Activated CD8-positive, alpha-beta memory T cell treated with anti-CD3 and anti-CD28 coated beads for 48 hours (primary cell): ENCODE measurements around the gene PRRT3.
"Not testable (repeated sequence)": the region's sequence is repeated elsewhere in the genome, so short reads cannot be mapped to it uniquely, and the experiment has no call there.

Experiments used
- DNase-seq, 3 experiments: peaks; one replicate each; pipeline ENCODE4 v3.0.0-alpha.2; 2020; ENCODE audit warnings: low read depth in 2 of 3, low spot score in 2 of 3

Gene PRRT3

DNA sequence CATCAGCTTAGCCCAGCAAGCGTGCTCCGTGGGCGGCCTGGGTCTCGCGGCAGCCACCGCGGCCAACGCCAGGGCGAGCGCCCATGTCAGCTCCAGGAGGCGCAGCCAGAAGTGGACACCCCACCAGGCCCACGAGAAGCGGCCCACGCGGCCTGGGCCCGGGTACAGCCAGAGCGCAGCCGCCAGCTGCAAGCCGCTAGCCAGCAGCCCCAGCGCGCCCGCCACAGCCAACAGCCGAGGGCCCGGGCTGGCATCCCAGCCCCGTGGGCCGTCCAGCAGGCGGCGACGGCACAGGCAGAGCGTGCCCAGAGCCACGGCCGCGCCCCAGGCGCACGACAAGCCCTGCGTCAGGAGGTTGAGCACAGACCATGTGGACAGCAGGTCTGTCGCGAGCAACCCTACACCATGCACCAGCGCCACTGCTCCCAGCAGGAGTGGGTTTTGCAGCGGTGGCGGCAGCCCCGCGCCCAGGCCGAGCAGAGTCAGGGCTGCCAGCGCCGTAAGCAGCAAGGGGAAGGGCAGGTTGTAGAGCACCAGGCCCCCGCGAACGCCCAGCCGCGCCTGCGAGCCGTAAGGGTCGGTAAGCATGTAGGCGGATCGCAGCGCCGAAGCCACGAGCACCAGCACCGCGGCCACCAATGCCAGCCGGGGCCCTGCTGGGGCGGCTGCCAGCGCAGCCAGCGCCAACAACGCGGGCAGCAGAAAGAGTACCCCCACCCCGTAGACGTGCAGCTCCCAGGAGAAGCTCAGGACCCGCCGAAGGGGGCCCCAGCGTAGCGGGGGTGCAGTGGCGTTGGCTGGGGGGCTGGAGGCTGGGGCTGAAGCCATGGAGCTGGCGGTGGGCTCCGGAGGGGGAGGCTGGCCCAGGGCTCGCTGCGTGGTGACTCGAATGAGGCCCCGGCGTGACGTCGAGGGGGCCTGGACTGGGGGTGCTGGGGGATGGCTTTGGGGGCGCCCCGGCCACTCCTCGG is 4.9 kb downstream of the PRRT3 start:
- DNase-seq: no peak

DNA sequence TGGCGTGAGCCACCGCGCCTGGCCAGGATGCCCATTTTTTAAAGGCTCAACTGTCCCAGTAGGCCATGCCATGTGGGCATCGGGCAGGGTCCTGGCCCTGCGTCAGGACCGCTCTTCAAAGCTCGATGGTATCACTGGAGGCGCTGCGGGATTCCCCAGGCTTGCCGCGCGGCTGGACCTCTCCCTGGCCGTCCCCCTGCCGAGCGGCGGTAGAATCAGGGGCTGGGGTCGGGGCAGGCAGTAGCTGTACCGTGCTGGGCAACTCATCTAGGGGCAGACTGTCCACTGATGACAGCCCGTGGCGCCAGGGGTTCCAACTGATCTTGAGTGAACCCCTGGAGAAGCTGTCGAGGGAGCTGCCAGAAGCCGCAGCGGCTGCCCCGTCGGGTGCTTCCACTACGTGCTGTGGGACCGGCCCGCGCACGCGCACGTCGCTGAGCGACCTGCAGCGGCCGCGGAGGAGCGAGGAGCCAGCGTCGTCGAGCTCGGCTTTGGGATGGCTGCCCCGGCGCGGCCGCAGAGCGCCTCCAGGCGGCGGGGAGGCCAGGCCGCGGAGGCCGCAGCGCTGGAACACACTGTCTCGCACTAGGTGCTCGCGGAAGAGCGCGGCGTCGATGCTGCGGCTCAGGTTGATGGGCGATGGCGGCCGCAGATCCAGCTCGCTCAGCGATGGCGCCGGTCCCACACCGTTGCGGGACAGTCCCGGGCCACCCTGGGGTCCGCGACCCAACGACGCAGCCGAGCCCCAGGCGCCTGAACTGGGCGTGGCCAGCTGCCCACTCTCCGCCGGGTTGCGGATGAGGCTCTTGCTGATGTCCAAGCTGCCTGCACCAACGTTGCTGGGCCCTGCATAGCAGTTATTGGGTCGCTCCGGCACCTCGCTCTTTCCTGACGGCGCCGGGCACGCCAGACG is 5.8 kb downstream of the PRRT3 start:
- peak; percentile 33 to 77 (median 69) for DNase-seq

DNA sequence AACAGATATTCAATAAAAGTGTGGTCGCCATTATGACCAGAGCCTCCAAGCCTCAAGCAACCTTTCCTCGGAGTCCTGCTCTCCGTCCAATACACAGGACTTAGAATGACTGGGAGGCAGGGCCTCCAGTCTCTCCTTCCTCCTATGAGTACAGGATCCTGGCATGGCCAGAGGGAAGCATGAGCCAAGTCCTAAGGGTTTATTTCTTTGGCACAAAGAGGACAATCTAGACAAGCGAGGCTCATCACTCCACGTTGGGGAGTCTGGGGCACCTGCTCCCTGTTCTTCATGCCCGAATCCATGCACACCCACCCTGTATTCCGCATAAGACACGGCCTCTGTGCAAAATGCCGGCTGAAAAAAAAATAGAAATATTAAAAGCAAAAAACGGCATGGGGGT is 6.8 kb downstream of the PRRT3 start:
- no peak for DNase-seq

DNA sequence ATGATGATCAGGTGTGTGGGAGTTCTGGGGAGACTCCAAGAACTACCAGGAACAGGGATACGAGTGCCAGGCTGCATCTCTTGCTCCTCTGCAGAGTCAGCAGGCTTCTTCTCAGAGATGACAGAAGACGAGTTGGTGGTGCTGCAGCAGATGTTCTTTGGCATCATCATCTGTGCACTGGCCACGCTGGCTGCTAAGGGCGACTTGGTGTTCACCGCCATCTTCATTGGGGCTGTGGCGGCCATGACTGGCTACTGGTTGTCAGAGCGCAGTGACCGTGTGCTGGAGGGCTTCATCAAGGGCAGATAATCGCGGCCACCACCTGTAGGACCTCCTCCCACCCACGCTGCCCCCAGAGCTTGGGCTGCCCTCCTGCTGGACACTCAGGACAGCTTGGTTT is 7.9 kb downstream of the PRRT3 start:
- DNase-seq: no peak

DNA sequence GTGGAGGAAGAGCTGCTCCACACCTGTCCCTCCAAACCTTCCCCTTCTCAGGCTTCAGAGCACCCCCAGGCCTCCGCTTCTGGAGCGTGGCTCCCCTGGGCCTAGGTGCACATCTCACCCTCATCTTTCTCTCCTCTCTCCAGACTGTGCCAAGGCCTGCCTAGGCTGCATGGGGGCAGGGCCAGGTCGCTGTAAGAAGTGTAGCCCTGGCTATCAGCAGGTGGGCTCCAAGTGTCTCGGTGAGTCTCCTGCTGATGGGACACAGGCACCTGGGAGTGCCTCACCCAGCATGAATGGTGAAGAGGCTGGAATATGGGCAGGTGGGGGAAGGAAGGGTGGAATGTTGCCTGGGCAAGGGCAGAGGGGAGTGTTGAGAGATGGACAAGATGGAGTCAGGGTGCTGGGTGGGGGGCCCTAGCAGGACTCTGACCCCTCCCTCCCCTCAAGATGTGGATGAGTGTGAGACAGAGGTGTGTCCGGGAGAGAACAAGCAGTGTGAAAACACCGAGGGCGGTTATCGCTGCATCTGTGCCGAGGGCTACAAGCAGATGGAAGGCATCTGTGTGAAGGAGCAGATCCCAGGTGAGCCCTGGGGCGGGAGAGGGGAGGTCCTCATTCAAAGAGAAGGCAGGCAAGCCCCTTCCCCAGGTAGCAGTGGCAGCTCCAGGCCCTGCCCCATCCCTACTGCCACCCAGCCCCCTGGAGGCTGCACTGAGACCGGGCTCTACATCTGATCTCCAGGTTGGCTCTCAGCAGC is 9.1 kb downstream of the PRRT3 start:
- no peak for DNase-seq

DNA sequence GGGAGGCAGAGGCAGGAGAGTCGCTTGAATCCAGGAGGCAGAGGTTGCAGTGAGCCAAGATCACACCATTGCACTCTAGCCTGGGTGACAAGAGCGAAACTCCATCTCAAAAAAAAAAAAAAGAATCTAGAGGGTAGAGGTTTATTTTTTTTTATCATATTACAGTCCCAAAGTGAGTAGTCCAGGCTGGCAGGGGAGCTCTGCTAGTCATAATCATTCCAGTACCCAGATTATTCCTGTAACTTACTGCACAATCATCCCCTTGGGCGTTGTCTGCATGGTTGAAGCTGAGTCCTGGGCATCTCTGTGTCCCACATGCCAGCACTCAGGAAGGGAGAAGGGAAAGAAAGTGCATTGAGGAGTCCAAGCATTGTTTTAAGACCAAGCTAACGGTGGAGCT is 10.0 kb downstream of the PRRT3 start:
- DNase-seq: no peak

DNA sequence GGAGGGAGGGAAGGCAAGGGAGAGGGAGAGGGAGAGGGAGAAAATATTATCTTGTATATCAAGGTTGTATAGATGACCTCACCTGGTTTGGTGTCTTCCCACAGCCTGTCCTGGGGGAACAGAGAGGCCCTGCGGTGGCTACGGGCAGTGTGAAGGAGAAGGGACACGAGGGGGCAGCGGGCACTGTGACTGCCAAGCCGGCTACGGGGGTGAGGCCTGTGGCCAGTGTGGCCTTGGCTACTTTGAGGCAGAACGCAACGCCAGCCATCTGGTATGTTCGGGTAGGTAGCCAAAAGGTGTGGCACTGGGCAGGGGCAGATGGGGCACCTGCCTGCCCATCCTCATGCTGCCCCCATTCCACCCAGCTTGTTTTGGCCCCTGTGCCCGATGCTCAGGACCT is 11.5 kb downstream of the PRRT3 start:
- DNase-seq: no peak

DNA sequence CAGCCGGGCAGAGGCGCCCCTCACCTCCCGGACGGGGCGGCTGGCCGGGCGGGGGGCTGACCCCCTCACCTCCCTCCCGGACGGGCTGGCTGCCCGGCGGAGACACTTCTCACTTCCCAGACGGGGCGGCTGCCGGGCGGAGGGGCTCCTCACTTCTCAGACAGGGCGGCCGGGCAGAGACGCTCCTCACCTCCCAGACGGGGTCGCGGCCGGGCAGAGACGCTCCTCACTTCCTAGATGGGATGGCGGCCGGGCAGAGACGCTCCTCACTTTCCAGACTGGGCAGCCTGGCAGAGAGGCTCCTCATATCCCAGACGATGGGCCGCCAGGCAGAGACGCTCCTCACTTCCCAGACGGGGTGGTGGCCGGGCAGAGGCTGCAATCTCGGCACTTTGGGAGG is 12.3 kb downstream of the PRRT3 start:
- DNase-seq: not testable (repeated sequence)

DNA sequence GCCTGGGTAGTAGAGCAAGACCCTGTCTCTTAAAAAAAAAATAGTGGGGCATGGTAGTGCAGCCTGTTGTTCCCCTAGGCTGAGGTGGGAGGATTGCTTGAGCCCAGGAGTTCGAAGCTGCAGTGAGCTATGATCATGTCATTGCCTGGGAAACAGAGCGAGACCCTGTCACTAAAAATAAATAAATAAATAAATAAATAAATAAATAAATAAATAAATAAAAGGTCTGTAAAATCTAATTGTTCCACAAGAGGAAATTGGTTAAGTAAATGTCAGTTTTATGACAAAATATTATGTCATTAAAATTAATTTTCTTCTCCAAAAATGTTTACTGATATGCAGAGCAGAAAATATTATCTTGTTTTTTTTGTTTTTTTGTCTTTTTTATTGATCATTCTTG is 13.2 kb downstream of the PRRT3 start:
- no peak for DNase-seq

DNA sequence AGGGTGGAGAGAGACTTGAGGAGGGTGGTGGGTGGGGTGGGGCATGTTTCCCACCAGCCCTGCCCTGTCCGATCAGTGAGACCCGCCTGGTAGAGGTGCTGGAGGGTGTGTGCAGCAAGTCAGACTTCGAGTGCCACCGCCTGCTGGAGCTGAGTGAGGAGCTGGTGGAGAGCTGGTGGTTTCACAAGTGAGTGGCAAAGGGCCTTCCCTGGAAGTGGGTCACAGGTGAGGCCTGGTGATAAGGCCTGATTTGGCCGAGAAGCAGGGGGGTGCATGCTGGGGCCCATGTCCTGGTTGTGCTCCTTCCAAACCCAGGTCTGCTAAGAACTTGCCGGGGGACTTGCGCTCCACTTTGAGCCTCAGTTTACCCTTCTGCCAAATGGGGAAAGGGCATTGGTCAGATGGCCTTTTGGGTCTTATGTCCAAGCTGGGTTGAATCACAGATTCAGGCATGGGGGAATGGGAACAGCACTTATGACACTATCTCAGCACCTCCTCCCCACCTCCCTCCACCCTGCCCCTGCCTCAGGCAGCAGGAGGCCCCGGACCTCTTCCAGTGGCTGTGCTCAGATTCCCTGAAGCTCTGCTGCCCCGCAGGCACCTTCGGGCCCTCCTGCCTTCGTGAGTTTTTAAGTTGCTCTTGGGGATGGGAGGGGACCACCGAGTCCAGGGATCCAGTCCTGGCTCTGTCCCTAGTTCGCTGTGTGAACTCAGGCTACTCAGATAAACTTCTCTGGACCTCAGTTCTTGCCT is 14.5 kb downstream of the PRRT3 start:
- DNase-seq: no peak

DNA sequence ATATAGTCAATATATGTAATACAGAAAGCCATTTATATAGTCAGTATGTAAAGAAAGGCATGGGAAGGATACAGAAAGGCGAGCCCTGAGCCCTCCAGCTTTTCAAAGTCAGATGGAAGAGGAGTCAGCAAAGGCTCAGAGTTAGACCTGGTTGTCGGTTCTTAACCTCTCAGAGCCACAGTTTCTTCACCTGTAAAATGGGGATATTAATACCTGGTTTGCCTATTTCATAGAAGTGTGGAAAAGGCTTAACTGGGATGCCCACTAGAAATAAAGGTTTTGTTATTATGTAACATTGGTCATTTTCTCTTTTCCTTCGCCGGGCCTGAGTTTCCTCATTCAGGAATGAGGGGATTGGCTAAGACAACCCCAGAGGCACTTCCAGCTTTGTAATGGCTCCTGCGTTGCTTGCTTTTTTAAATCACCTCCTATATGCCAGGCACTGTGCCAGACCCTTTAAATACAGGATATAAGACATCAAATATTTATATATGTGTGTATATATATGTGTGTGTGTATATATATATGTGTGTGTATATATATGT is 16.2 kb downstream of the PRRT3 start:
- DNase-seq: no peak

DNA sequence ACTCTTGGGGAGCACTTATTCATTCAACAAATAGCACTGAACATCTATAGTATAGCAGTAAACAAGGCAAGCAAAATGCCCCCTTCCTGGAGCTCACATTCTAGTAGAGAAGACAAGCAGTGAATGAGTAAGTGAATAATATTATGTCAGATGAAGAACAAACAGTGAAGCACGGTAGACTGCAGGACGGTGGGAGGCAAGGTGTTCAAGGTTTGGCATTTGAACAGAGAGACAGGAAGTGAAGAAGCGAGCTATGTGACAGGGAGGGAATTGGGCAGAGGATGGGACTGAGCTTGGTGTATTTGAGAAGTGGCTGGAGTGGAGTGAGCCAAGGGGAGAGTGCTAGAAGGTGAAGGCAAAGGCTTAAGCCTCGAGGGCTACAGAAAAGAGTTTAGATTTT is 17.2 kb downstream of the PRRT3 start:
- DNase-seq: no peak

DNA sequence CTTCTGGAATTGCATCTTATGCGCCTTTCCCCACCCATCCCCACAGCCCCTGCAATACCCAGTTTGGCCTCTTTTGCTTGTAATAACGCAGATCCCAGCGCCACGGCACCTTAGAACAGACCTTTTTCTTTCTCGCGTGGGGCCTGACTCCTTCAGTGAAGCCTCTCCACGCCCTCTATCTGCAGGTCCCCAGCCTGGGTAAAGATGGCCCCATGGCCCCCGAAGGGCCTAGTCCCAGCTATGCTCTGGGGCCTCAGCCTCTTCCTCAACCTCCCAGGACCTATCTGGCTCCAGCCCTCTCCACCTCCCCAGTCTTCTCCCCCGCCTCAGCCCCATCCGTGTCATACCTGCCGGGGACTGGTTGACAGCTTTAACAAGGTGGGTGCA is 18.0 kb downstream of the PRRT3 start:
- no peak for DNase-seq

DNA sequence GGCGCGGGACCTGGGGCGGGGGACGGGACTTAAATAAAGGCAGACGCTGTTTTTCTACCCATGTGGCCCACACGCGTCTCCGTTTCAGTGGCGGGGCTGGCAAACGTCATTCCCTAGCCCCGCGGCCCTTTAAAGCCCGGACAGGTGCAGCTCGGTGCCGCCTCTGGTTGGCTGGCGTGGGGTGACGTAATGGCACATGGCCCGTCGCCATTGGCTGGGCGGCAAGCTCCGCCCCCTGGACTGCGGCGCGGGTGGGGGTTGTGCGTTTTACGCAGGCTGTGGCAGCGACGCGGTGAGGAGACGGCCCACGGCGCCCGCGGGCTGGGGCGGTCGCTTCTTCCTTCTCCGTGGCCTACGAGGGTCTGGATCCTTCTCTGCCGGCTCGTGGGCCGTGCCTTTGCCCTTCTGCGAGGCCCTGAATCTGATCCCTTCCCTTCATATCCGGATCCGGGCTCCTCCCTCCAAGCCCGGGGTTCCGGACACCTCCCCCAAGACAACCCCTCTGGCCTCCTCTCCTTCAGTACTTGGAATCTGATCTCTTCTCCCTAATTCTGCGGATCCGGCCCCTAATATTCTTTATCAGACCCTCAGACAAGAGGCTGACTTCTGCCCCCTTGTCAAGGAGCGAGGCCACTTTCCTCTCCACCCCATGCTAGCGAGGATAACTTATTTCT is 18.5 kb downstream of the PRRT3 start, which contains the start of gene CRELD1:
Gene CRELD1 (plus strand): TSS at position 274 of the 674 bp plus-strand sequence. CDS start 605 bp downstream, outside the sequence.
- DNase-seq: peak; percentile 88 to 95 (median 89)

DNA sequence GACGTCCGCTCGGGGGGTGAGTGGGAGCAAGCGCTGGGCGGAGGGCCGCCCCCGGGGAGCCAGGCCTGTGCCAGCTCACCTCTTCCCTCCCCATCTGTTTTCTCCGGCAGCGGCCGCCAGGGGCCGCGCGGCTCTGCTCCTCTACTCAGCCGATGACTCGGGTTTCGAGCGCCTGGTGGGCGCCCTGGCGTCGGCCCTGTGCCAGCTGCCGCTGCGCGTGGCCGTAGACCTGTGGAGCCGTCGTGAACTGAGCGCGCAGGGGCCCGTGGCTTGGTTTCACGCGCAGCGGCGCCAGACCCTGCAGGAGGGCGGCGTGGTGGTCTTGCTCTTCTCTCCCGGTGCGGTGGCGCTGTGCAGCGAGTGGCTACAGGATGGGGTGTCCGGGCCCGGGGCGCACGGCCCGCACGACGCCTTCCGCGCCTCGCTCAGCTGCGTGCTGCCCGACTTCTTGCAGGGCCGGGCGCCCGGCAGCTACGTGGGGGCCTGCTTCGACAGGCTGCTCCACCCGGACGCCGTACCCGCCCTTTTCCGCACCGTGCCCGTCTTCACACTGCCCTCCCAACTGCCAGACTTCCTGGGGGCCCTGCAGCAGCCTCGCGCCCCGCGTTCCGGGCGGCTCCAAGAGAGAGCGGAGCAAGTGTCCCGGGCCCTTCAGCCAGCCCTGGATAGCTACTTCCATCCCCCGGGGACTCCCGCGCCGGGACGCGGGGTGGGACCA is 19.2 kb downstream of the PRRT3 start:
- peak; percentile 65 to 79 (median 71) for DNase-seq

DNA sequence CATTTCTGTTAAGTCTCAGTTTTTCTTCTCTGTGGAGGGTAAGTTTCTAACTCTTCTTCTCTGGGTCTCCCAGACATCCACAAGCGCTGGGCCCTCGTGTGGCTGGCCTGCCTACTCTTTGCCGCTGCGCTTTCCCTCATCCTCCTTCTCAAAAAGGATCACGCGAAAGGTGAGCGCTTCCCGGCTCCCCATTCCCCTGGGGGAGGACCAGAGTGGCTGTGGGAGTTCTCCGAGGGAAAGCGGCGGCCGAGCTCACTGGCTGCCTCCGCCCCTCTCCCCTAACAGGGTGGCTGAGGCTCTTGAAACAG is 19.7 kb downstream of the PRRT3 start:
- DNase-seq: no peak

DNA sequence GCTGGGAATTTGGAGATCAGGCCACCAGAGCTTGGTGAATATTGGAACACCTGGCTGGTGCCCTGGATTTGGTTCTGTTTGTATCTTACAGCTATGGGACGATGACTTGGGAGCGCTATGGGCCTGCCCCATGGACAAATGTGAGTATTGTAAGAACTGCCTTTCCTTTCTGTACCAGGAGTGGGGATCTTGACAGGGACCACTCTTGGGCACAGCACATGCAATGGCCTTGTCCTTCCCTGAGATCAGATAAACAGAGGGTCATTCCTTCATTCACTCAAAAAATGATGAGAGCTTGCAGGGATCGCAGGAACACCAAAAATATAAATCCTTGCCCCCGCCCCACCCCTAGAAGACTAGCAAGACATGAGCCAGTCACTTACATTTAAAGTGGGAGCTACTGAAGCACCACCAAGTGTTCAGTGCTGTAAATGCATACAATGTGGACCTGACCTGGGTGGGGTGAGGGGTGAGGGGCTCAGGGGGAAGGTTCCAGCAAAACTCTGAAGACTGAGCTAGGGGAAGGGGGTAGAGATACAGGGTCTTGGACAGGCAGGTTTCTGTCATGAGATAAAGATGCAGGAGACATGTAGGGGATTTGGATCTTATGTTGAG is 21.3 kb downstream of the PRRT3 start:
- no peak for DNase-seq

DNA sequence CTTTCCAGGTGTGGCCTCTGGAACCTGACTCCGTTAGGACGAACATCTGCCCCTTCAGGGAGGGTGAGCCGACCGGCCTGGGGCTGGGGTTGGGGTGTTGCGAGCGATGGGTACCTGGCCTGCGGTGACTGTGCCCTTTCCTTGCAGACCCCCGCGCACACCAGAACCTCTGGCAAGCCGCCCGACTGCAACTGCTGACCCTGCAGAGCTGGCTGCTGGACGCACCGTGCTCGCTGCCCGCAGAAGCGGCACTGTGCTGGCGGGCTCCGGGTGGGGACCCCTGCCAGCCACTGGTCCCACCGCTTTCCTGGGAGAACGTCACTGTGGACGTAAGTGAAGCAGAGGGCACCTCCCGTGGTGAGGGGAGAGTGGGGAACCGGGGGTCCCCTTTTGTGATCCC is 24.1 kb downstream of the PRRT3 start:
- DNase-seq: no peak
